ENCODE results near the gene RPTN. TPM values are rescaled to one million over a fixed set of nuclear protein-coding genes. Genes with fewer than 3 reads are reported as not detected.
"Not testable (repeated sequence)": the region's sequence is repeated elsewhere in the genome, so short reads cannot be mapped to it uniquely, and the experiment has no call there.

RPTN gene
- total RNA-seq, 2 donors from 2014 or later, result not detected

DNA sequence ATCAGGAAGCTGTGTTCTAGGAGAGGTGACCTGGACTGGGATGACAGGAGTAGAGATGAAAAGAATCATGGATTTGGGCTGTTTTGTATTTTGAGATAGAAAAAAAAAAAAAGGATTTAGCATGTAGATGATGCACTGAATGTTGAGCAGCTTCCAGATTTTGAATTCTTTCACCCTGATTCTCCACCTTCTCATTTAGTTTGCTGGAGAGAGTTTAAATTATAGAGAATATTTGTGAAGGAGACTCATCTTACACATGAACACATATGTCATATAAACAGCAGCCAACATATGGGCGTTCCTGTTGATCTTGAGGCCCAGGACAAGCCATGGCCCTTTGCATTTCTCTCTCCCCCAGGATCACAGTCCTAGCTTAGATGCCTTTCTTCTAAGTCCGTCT, 7.4 kb downstream of the RPTN start:
- Mint-ChIP-seq H3K36me3 (ENCODE audit: insufficient read depth in 2 of 2) (peaks cover 8 to 9% of the 10 kb centered on the region in 2 donors), H3K27me3 (ENCODE audit: low read depth) (peaks cover 49% of the 10 kb centered on the region), H3K4me3 (no peak overlapping the region), H3K9me3 (peaks cover 8 to 9% of the 10 kb centered on the region in 2 donors), H3K27ac (no peak overlapping the region), H3K4me1 (ENCODE audit: low read depth) (peaks cover 9% of the 10 kb centered on the region)
- DNase-seq (no peak), ATAC-seq (replicated peaks in 1 of 2) (no peak)

DNA sequence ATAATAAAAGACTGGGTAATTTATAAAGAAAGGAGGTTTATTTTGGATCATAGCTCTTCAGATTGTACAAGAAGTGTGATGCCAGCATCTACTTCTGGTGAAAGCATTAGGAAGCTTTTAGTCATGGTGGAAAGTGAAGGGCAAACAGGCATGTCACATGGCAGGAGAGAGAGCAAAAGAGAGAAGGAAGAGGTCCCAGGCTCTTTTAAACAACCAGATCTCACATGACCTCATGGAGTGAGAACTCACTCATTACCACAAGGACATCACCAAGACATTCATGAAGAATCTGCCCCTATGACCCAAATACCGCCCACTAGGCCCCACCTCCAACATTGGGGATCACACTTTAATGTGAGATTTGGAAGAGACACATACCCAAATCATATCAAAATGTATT, 10.0 kb downstream of the RPTN start:
- no peak for DNase-seq
- peaks cover 14 to 18% of the 10 kb centered on the region in 2 donors for H3K36me3 Mint-ChIP-seq (ENCODE audit: insufficient read depth in 2 of 2)
- H3K4me3 Mint-ChIP-seq, result no peak overlapping the region
- peaks cover 2% of the 10 kb centered on the region for H3K4me1 Mint-ChIP-seq (ENCODE audit: low read depth)
- H3K27me3 Mint-ChIP-seq (ENCODE audit: low read depth), result peaks cover 54% of the 10 kb centered on the region
- ATAC-seq (replicated peaks in 1 of 2), result no peak
- no peak overlapping the region for H3K27ac Mint-ChIP-seq
- peaks cover 14% of the 10 kb centered on the region in 2 donors for H3K9me3 Mint-ChIP-seq

DNA sequence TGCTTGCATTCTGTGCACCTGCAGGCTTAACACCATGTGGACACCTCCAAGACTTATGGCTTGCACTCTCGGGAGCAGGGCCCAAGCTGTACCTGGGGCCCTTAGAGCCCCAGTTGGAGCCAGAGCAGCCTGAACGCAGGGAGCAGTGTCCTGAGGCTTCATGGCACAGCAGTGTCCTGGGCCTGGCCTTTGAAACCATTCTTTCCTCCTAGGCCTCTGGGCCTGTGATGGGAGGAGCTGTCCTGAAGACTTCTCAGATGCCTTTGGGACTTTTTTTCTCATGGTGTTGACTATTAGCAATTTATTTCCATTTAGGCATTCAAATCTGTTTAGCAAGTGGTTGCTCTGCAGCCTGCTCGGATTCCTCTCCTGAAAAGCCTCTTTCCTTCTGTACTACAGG, 11.0 kb downstream of the RPTN start:
- DNase-seq (no peak), ATAC-seq (replicated peaks in 1 of 2) (no peak)
- peaks cover 11% of the 10 kb centered on the region for H3K4me1 Mint-ChIP-seq (ENCODE audit: low read depth)
- H3K27ac Mint-ChIP-seq, result no peak overlapping the region
- no peak overlapping the region for H3K4me3 Mint-ChIP-seq
- H3K36me3 Mint-ChIP-seq (ENCODE audit: insufficient read depth in 2 of 2), result peaks cover 14 to 18% of the 10 kb centered on the region in 2 donors
- H3K9me3 Mint-ChIP-seq, result peaks cover 14% of the 10 kb centered on the region in 2 donors
- H3K27me3 Mint-ChIP-seq (ENCODE audit: low read depth), result peaks cover 52% of the 10 kb centered on the region

DNA sequence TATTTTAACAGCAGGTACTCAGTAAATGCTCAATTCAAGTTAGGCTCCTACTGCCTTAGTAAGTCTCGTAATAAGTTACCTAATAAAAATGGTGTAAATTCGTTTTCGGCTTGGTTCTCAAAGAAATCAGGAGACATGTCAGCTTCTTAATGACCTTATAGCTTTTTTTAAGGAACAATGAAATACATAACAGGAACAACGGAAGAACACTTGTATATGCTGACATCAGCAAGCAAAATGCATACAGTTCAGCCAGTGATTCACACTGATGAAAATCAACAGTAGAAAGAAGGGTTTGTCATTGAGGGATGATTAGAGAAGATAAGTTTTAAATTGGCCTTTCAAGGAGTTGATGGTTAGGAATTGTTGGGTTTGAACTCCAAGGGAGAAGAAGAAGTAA, 13.3 kb downstream of the RPTN start:
- no peak for ATAC-seq (replicated peaks in 1 of 2)
- DNase-seq, result no peak
- H3K27me3 Mint-ChIP-seq (ENCODE audit: low read depth), result peaks cover 53% of the 10 kb centered on the region
- no peak overlapping the region for H3K4me3 Mint-ChIP-seq
- peaks cover 14 to 18% of the 10 kb centered on the region in 2 donors for H3K36me3 Mint-ChIP-seq (ENCODE audit: insufficient read depth in 2 of 2)
- H3K9me3 Mint-ChIP-seq, result peaks cover 14% of the 10 kb centered on the region in 2 donors
- peaks cover 11% of the 10 kb centered on the region for H3K4me1 Mint-ChIP-seq (ENCODE audit: low read depth)
- no peak overlapping the region for H3K27ac Mint-ChIP-seq

DNA sequence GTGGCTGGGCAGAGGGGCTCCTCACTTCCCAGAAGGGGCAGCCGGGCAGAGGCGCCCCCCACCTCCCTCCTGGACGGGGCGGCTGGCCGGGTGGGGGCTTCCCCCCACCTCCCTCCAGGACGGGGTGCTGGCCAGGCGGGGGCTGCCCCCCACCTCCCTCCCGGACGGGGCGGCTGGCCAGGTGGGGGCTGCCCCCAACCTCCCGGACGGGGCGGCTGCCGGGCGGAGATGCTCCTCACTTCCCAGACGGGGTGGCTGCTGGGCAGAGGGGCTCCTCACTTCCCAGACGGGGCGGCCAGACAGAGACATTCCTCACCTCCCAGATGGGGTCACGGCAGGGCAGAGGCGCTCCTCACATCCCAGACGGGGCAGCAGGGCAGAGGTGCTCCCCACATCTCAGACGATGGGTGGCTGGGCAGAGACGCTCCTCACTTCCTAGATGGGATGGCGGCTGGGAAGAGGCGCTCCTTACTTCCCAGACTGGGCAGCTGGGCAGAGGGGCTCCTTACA, 14.3 kb downstream of the RPTN start:
- Mint-ChIP-seq H3K4me1 (ENCODE audit: low read depth) (peaks cover 11% of the 10 kb centered on the region), H3K9me3 (peaks cover 14% of the 10 kb centered on the region in 2 donors), H3K36me3 (ENCODE audit: insufficient read depth in 2 of 2) (peaks cover 14 to 18% of the 10 kb centered on the region in 2 donors), H3K27me3 (ENCODE audit: low read depth) (peaks cover 51% of the 10 kb centered on the region)
- ATAC-seq (replicated peaks in 1 of 2); H3K27ac Mint-ChIP-seq; DNase-seq; H3K4me3 Mint-ChIP-seq: not testable (repeated sequence)

DNA sequence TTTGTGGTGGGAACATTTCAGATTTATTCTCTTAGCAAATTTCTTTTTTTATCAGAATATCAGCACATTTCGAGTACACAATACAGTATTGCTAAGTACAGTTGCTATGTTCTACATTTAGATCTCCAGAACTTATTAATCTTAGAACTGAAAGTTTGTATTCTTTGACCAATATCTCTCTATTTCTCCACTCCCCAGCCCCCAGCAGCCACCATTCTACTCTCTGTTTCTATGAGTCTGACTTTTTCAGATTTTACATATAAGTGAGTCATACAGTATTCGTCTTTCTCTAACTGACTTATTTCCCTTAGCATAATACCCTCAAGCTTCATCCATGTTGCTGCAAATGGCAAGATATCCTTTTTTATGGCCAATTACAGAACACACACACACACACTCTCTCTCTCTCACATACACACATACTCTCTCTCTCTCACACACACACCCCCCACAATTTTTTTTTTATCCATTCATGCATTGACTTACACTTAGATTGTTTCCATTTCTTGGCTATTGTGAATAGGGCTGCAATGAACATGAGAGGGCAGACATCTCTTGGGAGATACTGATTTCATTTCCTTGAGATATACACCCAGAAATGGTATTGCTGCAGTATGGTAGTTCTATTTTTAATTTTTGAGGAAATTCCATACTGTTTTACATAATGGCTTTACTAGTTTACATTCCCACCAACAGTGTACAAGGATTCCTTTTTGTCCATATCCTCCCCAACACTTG, 15.7 kb downstream of the RPTN start:
- peak; percentile 99 for ATAC-seq (replicated peaks in 1 of 2)
- Mint-ChIP-seq H3K27me3 (ENCODE audit: low read depth) (peaks cover 45% of the 10 kb centered on the region), H3K36me3 (ENCODE audit: insufficient read depth in 2 of 2) (peaks cover 6 to 11% of the 10 kb centered on the region in 2 donors), H3K9me3 (peaks cover 7% of the 10 kb centered on the region in 2 donors), H3K4me1 (ENCODE audit: low read depth) (peaks cover 11% of the 10 kb centered on the region), H3K27ac (peak overlapping the region; percentile 5), H3K4me3 (no peak overlapping the region)
- DNase-seq, result peak; percentile 42 to 50

DNA sequence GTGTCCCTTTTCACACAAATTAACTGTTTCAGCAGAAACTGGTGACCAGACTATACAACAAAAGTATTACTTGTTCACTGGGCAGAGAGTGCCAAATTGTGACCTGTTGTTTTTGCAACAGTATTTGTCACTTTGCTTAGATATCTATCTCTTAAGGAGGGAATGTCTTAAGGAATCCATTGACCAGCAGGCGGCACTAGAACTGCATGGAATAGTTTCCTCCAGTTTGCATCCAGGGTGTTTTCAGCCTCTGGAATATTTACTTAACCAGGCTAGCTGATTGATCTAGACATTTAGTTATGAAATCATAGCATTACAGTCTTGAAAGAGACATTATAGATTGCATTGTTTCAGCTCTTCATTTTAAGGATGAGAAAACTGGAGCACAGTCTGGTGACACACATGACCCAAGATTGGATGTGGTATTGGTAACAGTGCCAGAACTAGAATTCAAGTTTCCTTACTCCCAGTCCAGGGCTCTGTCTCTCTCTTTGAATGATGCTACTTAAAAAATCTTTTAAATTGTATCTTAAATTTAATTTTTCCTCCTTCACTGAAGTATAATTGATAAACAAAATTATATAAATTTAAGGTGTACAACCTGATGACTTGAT, 16.9 kb downstream of the RPTN start:
- Mint-ChIP-seq H3K4me3 (no peak overlapping the region), H3K9me3 (peaks cover 5 to 6% of the 10 kb centered on the region in 2 donors), H3K4me1 (ENCODE audit: low read depth) (peaks cover 11% of the 10 kb centered on the region), H3K27me3 (ENCODE audit: low read depth) (peaks cover 56% of the 10 kb centered on the region), H3K36me3 (ENCODE audit: insufficient read depth in 2 of 2) (peaks cover 5 to 9% of the 10 kb centered on the region in 2 donors), H3K27ac (no peak overlapping the region)
- ATAC-seq (replicated peaks in 1 of 2) (no peak), DNase-seq (peak; percentile 4 to 6)

DNA sequence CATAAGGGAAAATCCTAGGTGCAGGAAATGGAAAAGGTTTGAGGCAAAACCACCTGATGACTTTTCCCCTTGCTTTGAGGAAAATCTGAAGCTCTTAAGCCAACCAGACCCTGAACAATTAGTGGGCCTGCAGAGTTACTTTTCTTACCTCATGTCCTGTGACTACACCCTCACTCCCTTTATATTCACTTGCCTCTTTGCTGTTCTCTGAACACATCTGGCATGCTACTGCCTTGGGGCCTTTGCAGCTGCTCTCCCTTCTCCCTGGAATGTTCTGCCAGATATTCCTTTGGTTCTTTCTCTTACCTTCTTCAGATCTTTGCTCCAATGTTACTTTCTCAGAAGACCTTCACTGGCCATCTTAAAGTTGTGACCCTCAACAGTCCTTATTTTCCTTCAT, 21.8 kb downstream of the RPTN start:
- Mint-ChIP-seq H3K27me3 (ENCODE audit: low read depth) (peaks cover 59% of the 10 kb centered on the region), H3K4me3 (no peak overlapping the region)

DNA sequence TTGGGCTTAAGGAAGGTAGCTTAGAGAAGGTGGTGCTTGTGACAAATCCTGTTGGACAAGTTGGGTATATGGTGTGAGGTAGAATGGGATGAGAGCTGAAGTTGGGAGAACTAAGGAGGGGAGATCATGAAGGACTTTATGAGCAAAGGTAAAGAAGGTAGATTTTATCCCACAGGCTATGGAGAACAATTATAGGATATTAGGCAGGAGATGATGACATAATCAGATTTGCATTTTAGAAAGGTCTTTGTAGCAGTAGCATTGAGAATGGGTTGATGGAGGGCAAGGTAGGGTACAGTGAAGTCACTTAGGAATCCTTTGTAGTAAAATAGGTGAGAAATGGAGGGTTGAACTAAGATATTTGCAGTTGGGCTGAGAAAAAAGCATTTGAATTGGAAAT, 28.8 kb downstream of the RPTN start:
- Mint-ChIP-seq H3K9me3 (peaks cover 1 to 2% of the 10 kb centered on the region in 2 donors), H3K36me3 (ENCODE audit: insufficient read depth in 2 of 2) (peaks cover 0 to 6% of the 10 kb centered on the region in 2 donors), H3K27me3 (ENCODE audit: low read depth) (peaks cover 71% of the 10 kb centered on the region), H3K4me1 (ENCODE audit: low read depth) (no peaks in the 10 kb centered on the region), H3K4me3 (no peak overlapping the region), H3K27ac (no peak overlapping the region)
- DNase-seq (no peak), ATAC-seq (replicated peaks in 1 of 2) (no peak)

More for the DNA sequence above, 21.8 kb downstream of the RPTN start:
- DNase-seq (no peak), ATAC-seq (replicated peaks in 1 of 2) (no peak)
- no peak overlapping the region for H3K27ac Mint-ChIP-seq
- peaks cover 1 to 2% of the 10 kb centered on the region in 2 donors for H3K9me3 Mint-ChIP-seq
- no peaks in the 10 kb centered on the region for H3K4me1 Mint-ChIP-seq (ENCODE audit: low read depth)
- peaks cover 0 to 4% of the 10 kb centered on the region in 2 donors for H3K36me3 Mint-ChIP-seq (ENCODE audit: insufficient read depth in 2 of 2)

DNA sequence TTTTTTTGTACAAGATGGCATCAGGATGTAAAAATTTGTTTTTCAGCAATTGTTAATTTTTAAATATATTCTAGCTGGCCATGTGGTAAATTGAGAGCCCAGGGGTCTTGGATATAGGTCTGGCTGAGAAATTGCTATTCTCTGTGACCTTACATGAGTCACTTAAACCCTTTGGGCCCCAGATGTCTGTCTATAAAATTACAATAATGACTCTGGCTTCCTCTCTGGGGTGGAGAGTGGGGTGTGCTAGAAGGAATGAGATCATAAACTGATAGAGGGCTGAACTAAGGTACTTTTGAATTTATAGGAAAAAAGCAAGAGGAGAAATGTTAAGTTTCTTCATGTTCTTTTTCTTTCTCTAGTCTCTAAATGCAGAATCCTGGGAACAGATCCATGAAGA, 31.4 kb downstream of the RPTN start:
- ATAC-seq (replicated peaks in 1 of 2) (peak in 1 of 2 donors; percentile 42), DNase-seq (no peak)
- Mint-ChIP-seq H3K27ac (no peak overlapping the region), H3K36me3 (ENCODE audit: insufficient read depth in 2 of 2) (peaks cover 0 to 1% of the 10 kb centered on the region in 2 donors), H3K9me3 (no peaks in the 10 kb centered on the region), H3K4me1 (ENCODE audit: low read depth) (no peaks in the 10 kb centered on the region), H3K4me3 (no peak overlapping the region), H3K27me3 (ENCODE audit: low read depth) (peaks cover 66% of the 10 kb centered on the region)

DNA sequence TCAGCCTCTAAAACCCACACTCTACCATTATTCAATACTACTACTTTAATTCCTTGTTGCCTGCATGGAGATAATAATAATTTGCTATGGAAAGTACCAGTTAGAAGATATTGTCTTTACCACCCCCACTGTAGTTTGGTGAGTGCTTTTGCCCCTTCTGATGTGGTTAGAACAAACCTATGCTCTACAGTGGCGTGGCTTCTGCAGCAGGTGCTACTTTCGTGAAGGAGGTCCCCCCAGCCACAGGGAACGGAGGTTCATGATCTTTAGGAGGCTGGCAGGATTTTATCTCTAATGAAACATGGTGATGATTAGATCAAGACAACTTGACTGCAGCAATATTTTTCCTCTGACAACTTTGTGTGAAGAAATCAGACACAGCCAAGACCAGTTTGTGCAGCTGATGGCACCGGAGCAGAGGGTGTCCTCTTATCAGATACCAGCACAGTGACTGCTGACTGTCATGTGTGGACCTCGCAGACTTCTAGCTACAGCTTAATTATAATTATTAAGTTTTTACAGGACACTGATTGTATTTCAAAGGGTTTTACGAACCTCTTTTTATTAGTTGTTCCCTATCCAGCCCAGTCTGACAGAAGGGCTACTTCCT, 33.1 kb downstream of the RPTN start:
- Mint-ChIP-seq H3K4me3 (no peak overlapping the region), H3K27ac (no peak overlapping the region), H3K4me1 (ENCODE audit: low read depth) (no peaks in the 10 kb centered on the region), H3K27me3 (ENCODE audit: low read depth) (peaks cover 72% of the 10 kb centered on the region), H3K36me3 (ENCODE audit: insufficient read depth in 2 of 2) (peaks cover 0 to 1% of the 10 kb centered on the region in 2 donors), H3K9me3 (no peaks in the 10 kb centered on the region)
- DNase-seq, result no peak
- no peak for ATAC-seq (replicated peaks in 1 of 2)

DNA sequence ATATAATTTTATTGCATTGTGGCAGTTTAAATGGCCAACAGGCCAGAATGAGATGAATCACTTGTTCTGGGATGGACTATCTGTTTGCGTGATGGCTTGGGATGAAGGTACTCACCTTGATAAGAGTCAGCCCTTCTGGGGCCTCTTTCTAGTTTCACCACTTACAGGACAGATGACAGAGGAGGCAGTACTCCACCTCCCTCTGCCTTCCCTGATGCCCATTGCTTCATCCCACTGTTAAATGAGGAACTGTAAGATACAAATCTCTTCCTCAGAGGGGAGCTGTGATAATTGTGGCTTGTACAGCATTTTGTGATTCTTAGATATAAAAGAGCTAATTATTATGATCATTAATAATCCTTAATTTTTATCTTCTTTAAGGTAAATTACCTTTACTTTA, 40.1 kb downstream of the RPTN start:
- no peak overlapping the region for H3K27ac Mint-ChIP-seq
- H3K4me1 Mint-ChIP-seq (ENCODE audit: low read depth), result no peaks in the 10 kb centered on the region
- no peaks in the 10 kb centered on the region for H3K36me3 Mint-ChIP-seq (ENCODE audit: insufficient read depth in 2 of 2)
- ATAC-seq (replicated peaks in 1 of 2) (no peak), DNase-seq (no peak)
- no peak overlapping the region for H3K4me3 Mint-ChIP-seq
- peaks cover 52% of the 10 kb centered on the region for H3K27me3 Mint-ChIP-seq (ENCODE audit: low read depth)
- H3K9me3 Mint-ChIP-seq, result no peaks in the 10 kb centered on the region

DNA sequence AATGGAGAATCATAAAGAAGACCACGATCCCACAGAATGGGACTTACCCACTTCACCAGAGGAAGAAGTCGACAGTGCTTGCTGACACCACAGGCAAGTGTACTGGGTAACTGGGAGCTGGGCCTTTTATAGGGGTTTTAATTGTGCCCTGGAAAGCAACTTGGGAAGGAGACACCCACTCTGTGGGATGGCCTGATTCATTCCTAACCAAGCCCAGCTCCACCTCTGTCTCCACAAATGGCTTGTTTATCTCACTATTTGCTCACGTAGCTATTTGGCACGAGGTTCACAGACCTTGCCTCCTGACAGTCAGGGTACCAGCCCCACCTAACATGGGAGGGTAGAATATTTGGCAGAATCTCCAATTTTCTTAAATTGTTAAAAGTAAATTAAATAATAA, 43.7 kb downstream of the RPTN start, which contains the start of gene TCHH:
TSS of gene TCHH (minus strand) at position 101 of the 400 bp plus-strand sequence. CDS start 1,364 bp downstream, outside the sequence.
- no peak for ATAC-seq (replicated peaks in 1 of 2)
- H3K4me1 Mint-ChIP-seq (ENCODE audit: low read depth), result no peaks in the 10 kb centered on the region

More for the DNA sequence above, 43.7 kb downstream of the RPTN start, which contains the start of gene TCHH:
- H3K27me3 Mint-ChIP-seq (ENCODE audit: low read depth), result peaks cover 30% of the 10 kb centered on the region
- no peaks in the 10 kb centered on the region for H3K36me3 Mint-ChIP-seq (ENCODE audit: insufficient read depth in 2 of 2)
- DNase-seq, result no peak
- H3K9me3 Mint-ChIP-seq, result no peaks in the 10 kb centered on the region
- H3K4me3 Mint-ChIP-seq, result no peak within 1 kb of the TSS
- no peak within 1 kb of the TSS for H3K27ac Mint-ChIP-seq
